Adrenal gland (tissue), 12 donors: ENCODE results near the gene REM2. TPM values are rescaled to one million over a fixed set of nuclear protein-coding genes. Genes with fewer than 3 reads are reported as not detected.

Experiments
- DNase-seq, 7 donors: peaks; one replicate each; pipeline ENCODE4 v3.0.0-alpha.2; 2019 to 2020
- H3K27ac ChIP-seq, 5 donors: fragments of 200-600 bp; sonication (generic) in 4 of 5; 1 replicate in 3 of 5; 2 replicates in 2 of 5; pipeline versions ENCODE4 v1.5.1 to v1.8.0; 2016 to 2020; ENCODE audit warnings: mild to moderate bottlenecking in 1 of 5
- H3K27me3 ChIP-seq: fragments of 200-600 bp; 2 replicates; pipeline ENCODE4 v1.8.0; 2021
- H3K36me3 ChIP-seq, 2 donors: fragments of 200-600 bp; replicated peaks in 1 of 2; 1 replicate in 1 of 2; 2 replicates in 1 of 2; pipeline versions ENCODE4 v1.5.1 to v1.8.0; 2018 to 2022
- H3K4me1 ChIP-seq, 2 donors: fragments of 200-600 bp; replicated peaks in 1 of 2; 1 replicate in 1 of 2; 2 replicates in 1 of 2; pipeline versions ENCODE4 v1.5.1 to v1.8.0; 2018 to 2021
- H3K4me3 ChIP-seq, 4 donors: fragments of 200-600 bp; sonication (generic) in 3 of 4; one replicate each; pipeline ENCODE4 v1.5.1; 2016 to 2018
- H3K9me3 ChIP-seq, 3 donors: fragments of 200-600 bp; sonication (generic) in 1 of 3; replicated peaks in 1 of 3; 1 replicate in 2 of 3; 2 replicates in 1 of 3; pipeline versions ENCODE4 v1.5.1 to v1.8.0; 2016 to 2021
- CTCF ChIP-seq, 6 experiments: fragments of 450-650 bp in 4 of 6; fragments of 200-600 bp in 2 of 6; sonication (generic) in 1 of 6; IDR thresholded peaks; 1 replicate in 5 of 6; 2 replicates in 1 of 6; pipeline versions ENCODE4 v1.5.1 to v1.8.0; 2016 to 2021; ENCODE audit warnings: antibody characterized with exemption in 6 of 6, mild to moderate bottlenecking in 2 of 6, moderate library complexity in 1 of 6
- POLR2A ChIP-seq, 2 donors: fragments of 450-650 bp; IDR thresholded peaks; one replicate each; pipeline ENCODE4 v1.6.1; 2017; ENCODE audit warnings: antibody characterized with exemption in 2 of 2, mild to moderate bottlenecking in 2 of 2, moderate library complexity in 1 of 2
- WGBS, 4 donors: extraction: QIAGEN DNeasy Blood & Tissue Kit in 2 of 4; methylation state at CpG; one replicate each; pipeline versions ENCODE4 v1.1.5 to v1.1.7; 2013 to 2017; 5-methylcytosine and 5-hydroxymethylcytosine counted together
- intact Hi-C, 2 donors: fragments of 100-400 bp; cut with DNase I; formaldehyde crosslinking; loops; one replicate each; pipeline versions ENCODE4 v1.14.1 to v1.15.0; 2022 to 2023
- polyA plus RNA-seq, 3 donors: library from polyadenylated mRNA; stranded (reverse); fragments of 200-250 nt in 2 of 3; fragments of 350-450 nt in 1 of 3; fragmentation: Illumina TruSeq in 1 of 3; extraction: RNeasy Lipid Tissue Mini Kit (QIAGEN cat#74804) in 1 of 3; gene quantifications; one replicate each; pipeline ENCODE4 v1.2.3, GENCODE V29; 2013 to 2014
- total RNA-seq, 9 donors: library from RNA; depleted of rRNA in 4 of 9; stranded (reverse); fragments of >200 nt in 4 of 9; fragments of 120-200 nt in 1 of 9; fragmentation: NEBNext Ultra II Directional in 1 of 9; extraction: Animal tissue kit (Norgen Biotek cat#: 25700) in 1 of 9; gene quantifications; one replicate each; pipeline versions ENCODE4 v1.1.0 to v1.2.4, GENCODE V29; 2013 to 2023
- donor health status: healthy with polysubstance abuse.
- donor health status: Bipolar disorder and iron deficiency.
- donor health status: DM: yes; HTN: yes; CAD: no.
- donor health status: DM: no; HTN: no; CAD: no.
- donor health status: DM: no; HTN: no; CAD: no.
- donor health status: DM: yes; HTN: yes; CAD: no.

The REM2 gene
- total and polyA plus RNA-seq, 12 donors: 0.09 to 1.2 (median 0.26) TPM; not detected in 4

- DNase-seq: no peak
- peaks cover 0 to 17% of the 10 kb centered on the region in 2 donors for H3K4me1 ChIP-seq
- 12 to 17% (median 14%) methylated on average over 9 to 12 of the region's 12 CpGs for WGBS, 4 donors
- TF ChIP-seq CTCF (IDR thresholded peaks at IDR 0.05): no peak
- no peak for TF ChIP-seq POLR2A (IDR thresholded peaks at IDR 0.05)
- no peaks in the 10 kb centered on the region for H3K9me3 ChIP-seq
- H3K27ac ChIP-seq: peak overlapping the region in 4 of 5 donors; percentile 52 to 92 (median 82)
- peaks cover 0 to 34% of the 10 kb centered on the region in 2 donors for H3K36me3 ChIP-seq
- peak overlapping the region; percentile 46 to 84 (median 69) for H3K4me3 ChIP-seq
- intact Hi-C loops: no loop called here
- no peaks in the 10 kb centered on the region for H3K27me3 ChIP-seq
Measured at GRCh38 chr14:22928237-22929103, 45.4 kb downstream of the REM2 start.

GRCh38 chr14:22929104-22929960, 46.3 kb downstream of the REM2 start, which contains the start of gene PRMT5:
TSS of gene PRMT5 (minus strand) at chr14:22929376. CDS start at chr14:22929361, 15 bp downstream.
- peak; percentile 99 to 100 (median 100) for DNase-seq
- TF ChIP-seq CTCF (IDR thresholded peaks at IDR 0.05) (peak in 1 of 6 experiments; percentile 13), POLR2A (IDR thresholded peaks at IDR 0.05) (peak; percentile 56 to 85)
- H3K9me3 ChIP-seq: no peaks in the 10 kb centered on the region
- intact Hi-C loops: no loop called here
- no peaks in the 10 kb centered on the region for H3K27me3 ChIP-seq
- H3K4me1 ChIP-seq: peaks cover 0 to 17% of the 10 kb centered on the region in 2 donors
- H3K27ac ChIP-seq: peak within 1 kb of the TSS; percentile 76 to 92 (median 82)
- peak within 1 kb of the TSS; percentile 46 to 84 (median 69) for H3K4me3 ChIP-seq
- H3K36me3 ChIP-seq: peaks cover 0 to 25% of the 10 kb centered on the region in 2 donors
- WGBS, 4 donors: 0 to 1% (median 0%) methylated on average over 25 to 51 of the region's 51 CpGs

- Histone ChIP-seq H3K27me3 (no peaks in the 10 kb centered on the region), H3K4me1 (peaks cover 0 to 17% of the 10 kb centered on the region in 2 donors), H3K27ac (peak overlapping the region; percentile 76 to 92 (median 82)), H3K36me3 (peaks cover 0 to 19% of the 10 kb centered on the region in 2 donors), H3K4me3 (peak overlapping the region in 3 of 4 donors; percentile 11 to 54 (median 46)), H3K9me3 (no peaks in the 10 kb centered on the region)
- WGBS, 4 donors: 4 to 6% (median 6%) methylated on average over 2 of the region's 2 CpGs
- intact Hi-C loops: loop anchor here in 1 of 2 donors (10.0 kb wide), 1 partner anchor 55 kb away; the partner anchor contains the start of gene AJUBA
- DNase-seq: no peak
- TF ChIP-seq CTCF (IDR thresholded peaks at IDR 0.05): no peak
- TF ChIP-seq POLR2A (IDR thresholded peaks at IDR 0.05): no peak
Measured at GRCh38 chr14:22929961-22930364, 46.9 kb downstream of the REM2 start.
